ENCODE data around the gene SEC11C.

Gene SEC11C

GRCh38 chr18:59145055-59145454, 5.4 kb downstream of the SEC11C start:
- no peak for DNase-seq

- no peak for DNase-seq
These were observed 8.5 kb downstream of the SEC11C start for GRCh38 chr18:59148192-59148591.

DNA sequence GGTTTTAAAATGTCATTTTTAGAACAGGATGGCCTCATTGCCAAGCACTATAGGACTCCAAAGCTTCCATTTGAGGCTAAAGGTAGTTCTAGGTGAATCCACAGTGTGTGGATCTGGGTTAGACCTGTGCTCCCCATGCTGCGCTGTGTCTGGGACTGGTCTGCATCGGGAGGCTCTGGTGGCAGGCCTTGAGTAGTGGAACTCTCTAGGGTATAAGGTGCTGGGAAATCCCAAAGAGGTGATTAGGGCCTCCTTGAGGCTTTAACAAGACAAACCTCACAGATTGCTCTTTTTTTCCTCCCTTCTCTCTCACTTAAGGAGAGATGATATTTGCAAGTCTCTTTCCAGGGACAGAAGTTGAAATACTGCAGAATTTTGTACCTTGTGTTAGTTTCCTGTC, 9.3 kb downstream of the SEC11C start:
- DNase-seq: no peak

DNA sequence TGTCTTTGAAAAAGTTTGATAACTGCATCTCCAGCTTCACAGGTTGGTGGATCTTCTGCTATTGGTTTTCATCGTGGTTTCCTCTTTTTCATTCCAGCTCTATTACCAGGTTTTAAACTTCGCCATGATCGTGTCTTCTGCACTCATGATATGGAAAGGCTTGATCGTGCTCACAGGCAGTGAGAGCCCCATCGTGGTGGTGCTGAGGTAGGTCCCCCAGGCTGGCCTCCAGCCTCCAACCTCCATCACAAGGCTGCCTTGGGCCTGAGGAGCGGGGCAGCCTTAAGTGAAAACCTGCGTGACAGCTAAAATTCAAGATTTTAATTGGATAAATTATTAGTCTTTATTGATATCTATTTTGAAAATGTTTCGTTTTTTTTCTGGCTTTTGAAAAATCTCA, 9.7 kb downstream of the SEC11C start:
- no peak for DNase-seq

- no peak for DNase-seq
These were observed 10.6 kb downstream of the SEC11C start for GRCh38 chr18:59150236-59150635.

GRCh38 chr18:59155153-59155552, 15.5 kb downstream of the SEC11C start:
- no peak for DNase-seq

DNA sequence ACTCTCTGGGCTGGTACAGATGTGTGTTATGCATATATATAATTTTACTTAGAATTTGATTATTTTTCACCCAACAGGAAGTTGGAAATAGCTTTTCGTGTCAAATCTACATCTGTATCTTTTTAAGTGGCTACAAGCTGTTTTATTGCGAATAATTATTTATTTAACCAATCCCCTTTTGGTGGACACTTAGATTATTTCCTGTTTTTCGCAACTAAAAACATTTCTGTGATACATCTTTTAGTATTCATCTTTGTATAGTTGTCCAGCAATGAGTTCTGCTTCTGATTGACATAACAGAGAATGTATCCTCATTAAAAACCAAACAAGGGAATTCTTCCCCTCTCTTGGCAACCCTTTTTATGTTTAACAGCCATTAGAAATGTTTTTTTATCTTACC, 16.6 kb downstream of the SEC11C start:
- no peak for DNase-seq

GRCh38 chr18:59159265-59159664, 19.6 kb downstream of the SEC11C start:
- DNase-seq: no peak

- no peak for DNase-seq
These were observed 20.3 kb downstream of the SEC11C start for GRCh38 chr18:59159986-59160385.

DNA sequence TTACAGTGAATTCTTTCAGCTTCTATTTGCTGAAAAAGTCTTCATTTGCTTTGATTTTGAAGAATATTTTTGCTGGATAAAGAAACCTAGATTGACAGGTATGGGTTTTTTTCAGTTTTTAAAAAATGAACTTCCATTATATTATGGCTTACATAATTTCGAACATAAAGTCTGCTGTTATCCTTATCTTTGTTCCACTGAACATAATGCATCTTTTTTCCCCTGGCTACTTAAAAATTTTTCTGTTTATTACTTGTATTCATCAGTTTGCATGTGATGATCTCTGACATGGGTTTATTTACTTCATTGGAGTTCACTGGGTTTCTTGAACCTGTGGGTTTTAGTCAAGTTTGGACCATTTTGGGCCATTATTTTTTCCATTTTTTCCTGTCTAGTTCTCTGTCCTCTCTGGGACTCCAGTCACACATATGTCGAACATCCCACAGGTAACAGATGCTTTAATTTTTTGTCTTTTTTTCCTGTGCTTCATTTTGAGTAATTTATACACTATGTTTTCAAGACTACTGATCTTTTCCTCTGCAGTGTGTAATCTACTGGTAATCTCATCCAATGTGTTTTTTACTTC, 33.1 kb downstream of the SEC11C start:
- DNase-seq: peak; percentile 5

- DNase-seq: no peak
These were observed 37.8 kb downstream of the SEC11C start for GRCh38 chr18:59177485-59177884.

- DNase-seq: no peak
These were observed 40.6 kb downstream of the SEC11C start for GRCh38 chr18:59180150-59180845.

DNA sequence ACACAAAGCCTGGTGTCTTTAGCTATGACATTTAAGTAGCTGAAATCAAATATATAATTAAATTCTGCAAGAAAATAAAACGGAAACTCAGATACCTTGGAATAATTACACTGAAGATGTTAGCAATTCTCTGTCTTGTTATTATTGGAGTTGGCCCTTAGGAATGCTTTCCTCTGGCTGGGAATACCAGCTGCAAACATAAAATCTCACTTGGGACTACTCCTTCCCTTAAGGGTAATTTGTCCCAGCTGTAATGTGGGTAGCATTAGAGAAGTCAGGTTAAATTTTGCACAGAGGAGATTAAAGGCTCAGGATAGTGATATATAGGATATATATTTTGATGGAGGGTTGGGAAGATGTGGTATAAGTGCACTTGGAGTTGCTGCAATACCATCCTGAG, 43.0 kb downstream of the SEC11C start:
- DNase-seq: no peak

- no peak for DNase-seq
These were observed 49.3 kb downstream of the SEC11C start for GRCh38 chr18:59189008-59189407.

DNA sequence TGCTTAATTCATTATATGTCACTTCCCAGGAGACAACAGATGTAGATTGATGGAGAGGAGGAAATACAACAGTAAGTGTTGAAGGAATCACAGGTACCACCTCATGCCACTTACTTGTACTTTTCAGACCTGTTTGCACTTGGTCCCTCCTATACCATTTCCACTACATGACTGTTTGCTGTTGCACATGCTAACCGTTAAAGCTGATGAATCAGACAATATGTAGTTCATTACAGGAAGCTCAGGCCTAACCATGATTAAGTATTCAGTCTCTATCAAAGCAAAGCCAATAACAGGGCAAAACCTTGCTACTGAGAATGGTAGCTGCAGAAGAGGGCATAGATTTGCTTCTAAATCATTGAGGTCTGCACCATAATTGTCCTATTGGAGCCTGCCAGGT, 50.1 kb downstream of the SEC11C start:
- DNase-seq: no peak

- no peak for DNase-seq
These were observed 56.6 kb downstream of the SEC11C start for GRCh38 chr18:59196161-59196725.

DNA sequence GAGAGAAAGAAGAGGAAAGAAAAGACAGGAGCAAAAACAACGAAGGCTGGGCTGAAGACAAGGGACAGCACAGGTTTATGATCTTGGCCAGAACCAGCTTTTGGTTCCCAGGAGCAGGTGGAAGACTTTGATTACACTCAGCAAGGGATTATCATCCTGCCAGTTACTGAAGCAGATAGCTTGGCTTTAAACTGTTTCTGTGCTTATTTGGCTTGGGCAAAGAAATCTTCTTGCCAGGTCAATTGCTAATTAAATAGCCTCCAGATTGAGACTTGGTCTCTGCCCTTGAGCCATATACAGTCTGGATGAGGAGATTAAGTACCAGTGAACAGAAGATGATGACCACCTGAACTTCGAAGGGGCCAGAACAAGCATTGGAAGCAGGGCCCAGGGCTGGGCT, 58.0 kb downstream of the SEC11C start:
- no peak for DNase-seq

GRCh38 chr18:59198215-59198614, 58.5 kb downstream of the SEC11C start:
- DNase-seq: no peak

DNA sequence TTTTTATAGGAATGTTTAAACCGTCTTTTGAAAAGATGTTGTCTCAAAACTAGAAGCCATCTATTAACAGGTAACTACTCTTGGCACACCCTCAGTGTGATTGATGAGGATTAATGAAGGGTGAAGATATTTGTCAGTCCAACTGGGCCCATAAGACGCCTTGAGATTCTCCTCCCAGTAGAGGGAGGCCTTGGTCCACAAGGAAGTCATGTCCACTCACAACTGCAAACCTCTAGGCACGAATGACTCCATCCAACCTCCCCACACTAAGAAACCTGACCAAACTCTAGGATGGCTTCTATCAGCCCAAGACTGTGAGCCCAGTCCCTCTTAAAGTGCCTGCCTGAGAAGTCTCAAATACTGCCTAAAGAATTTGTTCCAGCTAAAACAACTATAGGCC, 61.1 kb downstream of the SEC11C start:
- DNase-seq: no peak

- no peak for DNase-seq
These were observed 62.7 kb downstream of the SEC11C start for GRCh38 chr18:59202258-59202820.

DNA sequence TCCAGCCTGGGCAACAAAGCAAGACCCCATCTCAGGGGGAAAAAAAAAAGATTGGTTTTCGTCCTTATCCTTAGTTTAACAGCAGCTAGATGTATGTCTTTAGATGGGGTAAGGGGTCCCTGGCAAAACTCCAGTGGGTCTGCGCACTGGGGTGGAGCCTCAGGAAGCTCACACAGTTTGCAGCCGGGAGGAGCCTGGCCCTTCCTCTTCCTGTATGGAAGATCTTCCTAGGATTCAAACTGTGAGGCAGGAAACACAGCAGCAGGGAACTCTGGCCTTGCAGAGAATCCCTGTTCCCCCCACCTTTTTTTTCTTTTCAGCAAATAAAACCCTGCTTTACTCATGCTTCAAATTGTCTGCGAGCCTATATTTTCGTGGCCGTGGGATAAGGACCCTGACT, 67.8 kb downstream of the SEC11C start:
- no peak for DNase-seq

Data from hematopoietic multipotent progenitor cell treated with erythropoietin and hydrocortisone succinate and interleukin-3 and kit ligand, for 6 days (in vitro differentiated cells).